DMS53 (cell line): ENCODE measurements around the gene BNIP3.
"Not testable (repeated sequence)": the region's sequence is repeated elsewhere in the genome, so short reads cannot be mapped to it uniquely, and the experiment has no call there.

ENCODE experiments used
- DNase-seq: peaks from one replicate; lab custom pipeline; 2025; lab: John Stamatoyannopoulos, UW

The BNIP3 gene

DNA sequence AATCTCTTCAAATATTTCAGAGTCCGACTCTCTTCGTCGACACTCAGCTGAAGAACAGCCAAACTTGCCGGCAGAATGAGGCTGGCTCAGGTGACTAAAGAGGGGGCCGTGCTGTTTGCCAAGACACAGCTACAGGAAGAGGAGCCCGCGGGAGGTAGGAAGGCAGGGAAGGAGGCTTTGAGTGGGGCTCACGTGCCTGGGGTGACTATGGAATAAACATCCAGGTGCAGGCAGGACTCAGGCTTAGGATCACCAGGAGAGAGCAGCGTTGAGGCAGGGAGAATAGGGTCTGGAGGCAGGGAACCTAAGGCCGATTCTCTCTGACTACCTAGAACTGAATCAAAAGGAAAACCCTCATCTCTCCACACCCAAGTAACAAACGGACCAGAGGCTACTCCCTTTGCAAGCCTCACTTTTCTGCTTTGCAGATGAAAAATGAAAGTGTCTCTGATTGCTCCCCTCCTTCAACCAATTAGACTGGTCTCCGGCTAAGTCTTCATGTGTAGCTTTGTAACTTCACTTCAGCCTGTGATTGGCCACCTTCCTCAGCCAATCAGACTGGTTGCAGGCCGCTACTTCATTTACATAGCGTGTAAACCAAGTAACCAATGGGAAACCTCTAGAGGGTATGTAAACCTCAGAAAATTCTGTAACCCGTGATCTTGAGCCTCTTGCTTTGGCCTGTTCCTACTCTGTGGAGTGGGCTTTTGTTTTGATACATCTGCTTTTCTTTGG, 19.7 kb upstream of the BNIP3 start:
- peak; percentile 86 for DNase-seq

DNA sequence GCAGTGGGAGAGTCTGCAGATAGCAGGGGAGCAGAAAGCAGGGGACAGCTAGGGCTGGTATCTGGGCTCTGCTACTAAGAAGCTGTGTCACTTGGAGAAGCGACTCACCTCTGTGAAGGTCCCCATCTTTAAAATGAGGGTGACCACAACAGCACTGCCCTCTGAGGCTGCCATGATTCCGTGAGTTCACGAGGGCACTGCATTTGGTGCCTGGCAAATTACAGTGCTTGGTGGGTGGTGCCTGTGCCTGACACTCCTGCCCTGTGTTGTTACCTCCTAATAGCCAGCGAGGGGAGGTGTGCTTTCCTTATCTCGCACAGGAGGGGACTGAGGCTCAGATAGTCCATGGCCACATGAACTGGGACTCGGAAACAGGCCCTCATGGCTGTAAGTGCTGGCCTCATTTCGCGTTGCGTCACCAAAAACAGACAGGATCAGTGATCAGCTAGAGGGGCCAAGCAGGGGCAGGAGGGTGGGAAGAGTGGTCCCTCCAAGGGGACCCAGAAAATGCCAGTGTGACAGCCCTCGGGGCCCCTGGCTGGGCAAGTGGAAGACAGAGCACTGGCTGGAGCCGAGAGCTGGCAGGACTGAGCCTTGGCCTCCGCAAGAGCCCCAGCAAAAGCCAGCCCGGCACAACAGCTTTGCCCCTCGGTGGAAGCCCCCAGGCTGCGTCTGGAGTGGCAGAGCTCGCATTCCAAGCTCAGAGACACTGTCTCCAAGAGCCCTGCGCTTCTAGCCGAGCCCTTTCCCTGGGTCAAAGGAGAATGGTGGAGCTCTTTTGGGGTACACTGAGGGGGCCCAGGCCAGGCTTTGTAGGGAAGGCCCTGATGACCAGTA, 17.3 kb upstream of the BNIP3 start:
- DNase-seq, result no peak

DNA sequence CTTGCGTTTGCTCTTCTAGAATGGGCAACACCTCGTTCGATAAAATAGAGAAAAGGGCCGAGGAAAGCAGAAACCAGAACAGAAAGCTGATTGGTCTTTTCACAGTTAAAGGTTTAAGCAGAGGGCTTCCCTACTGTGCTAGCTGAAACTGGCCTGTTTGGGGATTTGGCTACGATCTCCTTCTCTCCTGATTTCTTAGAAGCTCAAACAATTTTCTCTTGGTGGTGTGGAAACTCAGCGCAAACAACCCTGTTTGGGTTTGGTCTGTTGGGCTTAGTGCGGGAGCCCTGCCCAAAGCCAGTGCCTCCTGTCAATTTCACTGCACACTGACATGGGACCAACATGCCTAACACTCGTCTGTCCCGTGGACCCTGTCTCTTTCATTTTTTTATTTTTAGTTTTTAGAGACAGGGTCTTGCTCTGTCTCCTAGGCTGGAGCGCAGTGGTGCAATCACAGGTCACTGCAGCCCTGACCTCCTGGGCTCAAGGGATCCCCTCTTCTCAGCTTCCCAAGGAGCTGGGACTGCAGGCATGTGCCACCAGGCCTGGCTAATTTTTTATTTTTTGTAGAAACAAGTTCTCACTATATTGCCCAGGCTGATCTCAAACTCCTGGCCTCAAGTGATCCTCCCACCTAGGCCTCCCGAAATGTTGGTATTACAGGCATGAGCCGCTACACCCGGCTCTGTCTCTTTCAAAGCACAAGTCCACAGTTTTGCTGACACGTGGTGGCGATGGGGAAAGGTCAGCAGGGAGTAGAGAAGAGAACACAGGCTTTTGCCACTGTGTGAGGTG, 16.5 kb upstream of the BNIP3 start:
- DNase-seq, result no peak

DNA sequence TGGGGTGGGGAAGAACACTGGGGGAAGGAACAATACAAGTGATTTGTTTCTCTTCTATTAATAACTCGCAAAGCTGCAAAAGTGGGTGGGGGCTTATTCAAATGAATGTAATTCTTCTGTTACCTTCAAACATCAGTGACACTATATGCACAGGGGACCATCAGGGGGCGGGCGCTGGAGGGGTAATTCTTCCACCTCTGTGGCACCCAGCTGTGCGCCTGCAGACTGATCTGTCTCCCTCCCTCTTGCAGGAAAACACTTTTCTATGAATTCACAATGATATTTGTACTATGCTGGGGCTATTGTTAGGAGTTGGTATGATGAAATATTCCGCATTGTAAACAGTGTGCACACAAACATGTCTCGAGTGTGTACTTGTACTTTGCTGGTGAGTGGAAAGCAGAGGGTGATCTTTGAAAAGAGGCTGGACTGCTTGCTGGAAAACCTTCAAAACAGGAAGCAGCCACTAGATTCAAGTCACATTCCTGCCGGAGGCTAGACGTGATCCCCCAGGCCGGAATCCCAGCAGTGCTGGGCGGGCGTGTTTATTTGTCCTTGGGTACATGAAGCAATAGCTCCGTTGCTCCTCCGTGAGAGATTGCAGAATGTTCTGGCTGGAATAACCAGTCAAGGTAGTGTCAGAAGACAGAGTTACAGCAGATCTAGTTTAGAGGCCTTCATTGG, 15.8 kb upstream of the BNIP3 start:
- peak; percentile 83 for DNase-seq

DNA sequence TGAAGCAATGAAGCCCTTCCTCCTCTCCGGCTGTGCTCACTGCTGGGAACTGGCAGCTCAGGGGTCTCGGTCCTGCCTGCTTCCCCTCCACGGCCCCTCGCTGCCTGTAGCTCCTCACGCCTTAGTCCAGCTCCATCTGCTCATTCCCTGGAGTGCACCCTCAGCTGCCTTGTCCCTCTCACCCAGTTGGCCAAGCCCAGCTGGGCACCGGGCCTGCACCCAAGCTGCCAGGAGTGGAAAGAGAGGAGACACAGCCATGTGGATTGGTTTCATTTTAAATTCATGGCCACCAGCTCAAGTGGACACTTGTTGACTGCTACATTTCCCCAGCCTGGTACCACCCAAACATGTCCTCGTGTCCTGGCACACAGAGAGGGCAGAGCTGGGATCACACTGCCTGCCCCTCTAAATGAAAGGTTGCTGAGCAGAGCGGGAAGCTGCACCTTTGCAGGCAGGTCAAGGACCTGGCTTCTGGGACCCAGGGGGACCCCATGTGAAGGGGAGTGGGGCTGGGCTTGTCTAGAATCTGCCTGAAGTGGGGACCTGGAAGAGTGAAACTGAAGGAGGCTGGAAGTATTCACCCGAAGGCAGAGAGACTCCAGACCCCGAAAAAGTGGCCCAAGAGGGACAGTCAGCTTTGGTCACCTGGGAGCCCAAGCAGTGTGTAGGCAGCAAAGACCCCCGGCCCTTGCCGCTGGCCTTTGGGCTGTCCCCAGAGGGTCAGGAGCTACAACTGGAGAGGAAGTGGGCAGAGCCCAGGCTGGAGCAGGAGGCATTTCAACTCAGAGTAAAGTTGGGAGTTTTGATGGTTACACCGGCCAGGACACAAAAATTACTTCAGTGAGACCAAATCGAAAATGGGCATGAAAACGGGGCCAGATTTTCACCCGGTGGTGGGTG, 15.0 kb upstream of the BNIP3 start:
- no peak for DNase-seq

DNA sequence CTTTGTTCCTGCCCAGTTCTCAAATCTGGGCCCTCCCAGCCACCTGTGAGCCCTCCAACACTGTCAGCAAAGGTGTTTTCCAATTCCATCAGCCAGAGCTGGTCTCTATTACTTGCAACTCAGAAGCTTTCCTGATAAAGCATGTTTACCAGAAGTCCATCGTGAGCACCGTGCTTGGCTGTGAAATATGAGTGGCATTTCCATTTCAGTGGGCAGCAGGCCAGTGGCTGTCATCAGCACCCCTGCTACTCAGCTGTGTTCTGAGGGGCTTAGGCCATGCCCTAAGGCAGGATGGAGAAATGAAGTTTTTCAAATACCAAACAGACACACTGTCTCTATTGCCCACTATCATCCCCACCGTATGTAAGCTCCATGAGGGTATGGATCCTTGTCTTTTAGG, 12.7 kb upstream of the BNIP3 start:
- no peak for DNase-seq

DNA sequence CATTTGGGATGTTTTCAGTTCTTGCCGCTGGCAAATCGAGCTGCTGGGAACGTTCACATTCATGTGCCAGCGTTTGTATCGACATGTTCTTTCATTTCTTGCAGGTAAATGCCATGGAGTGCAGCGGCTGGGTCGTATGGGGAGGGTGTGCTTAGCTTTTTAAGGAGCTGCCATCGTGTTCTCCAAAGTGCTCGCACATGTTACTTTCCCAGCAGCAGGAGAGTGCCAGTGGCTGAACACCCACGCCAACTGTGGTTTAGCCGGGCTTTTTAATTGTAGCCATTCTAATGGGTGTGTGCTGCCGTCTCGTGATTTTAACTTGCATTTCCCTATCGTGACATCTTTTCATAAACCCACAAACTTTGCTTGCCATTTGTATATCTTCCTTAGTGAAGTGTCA, 11.6 kb upstream of the BNIP3 start:
- DNase-seq, result no peak

DNA sequence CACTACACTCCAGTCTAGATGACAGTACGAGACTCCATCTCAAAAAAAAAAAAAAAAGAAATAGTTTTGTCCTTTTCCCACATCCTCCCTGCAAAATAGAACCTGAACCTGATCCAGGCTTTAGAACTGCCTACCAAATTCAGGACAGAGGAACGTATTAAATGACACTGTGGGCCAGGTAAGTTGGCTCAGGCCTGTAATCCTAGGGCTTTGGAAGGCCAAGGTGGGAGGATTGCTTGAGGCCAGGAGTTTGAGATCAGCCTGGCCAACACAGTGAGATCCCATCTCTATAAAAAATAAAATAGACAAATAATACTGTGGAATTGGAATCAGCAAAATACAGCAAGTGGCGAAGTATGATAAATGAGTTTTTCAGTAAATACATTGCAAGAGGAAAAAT, 10.0 kb upstream of the BNIP3 start:
- no peak for DNase-seq

DNA sequence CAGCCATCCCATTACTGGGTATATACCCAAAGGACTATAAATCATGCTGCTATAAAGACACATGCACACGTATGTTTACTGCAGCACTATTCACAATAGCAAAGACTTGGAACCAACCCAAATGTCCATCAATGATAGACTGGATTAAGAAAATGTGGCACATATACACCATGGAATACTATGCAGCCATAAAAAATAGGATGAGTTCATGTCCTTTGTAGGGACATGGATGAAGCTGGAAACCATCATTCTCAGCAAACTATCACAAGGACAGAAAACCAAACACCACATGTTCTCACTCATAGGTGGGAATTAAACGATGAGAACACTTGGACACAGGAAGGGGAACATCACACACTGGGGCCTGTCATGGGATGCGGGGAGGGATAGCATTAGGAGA, 6.1 kb upstream of the BNIP3 start:
- not testable (repeated sequence) for DNase-seq

DNA sequence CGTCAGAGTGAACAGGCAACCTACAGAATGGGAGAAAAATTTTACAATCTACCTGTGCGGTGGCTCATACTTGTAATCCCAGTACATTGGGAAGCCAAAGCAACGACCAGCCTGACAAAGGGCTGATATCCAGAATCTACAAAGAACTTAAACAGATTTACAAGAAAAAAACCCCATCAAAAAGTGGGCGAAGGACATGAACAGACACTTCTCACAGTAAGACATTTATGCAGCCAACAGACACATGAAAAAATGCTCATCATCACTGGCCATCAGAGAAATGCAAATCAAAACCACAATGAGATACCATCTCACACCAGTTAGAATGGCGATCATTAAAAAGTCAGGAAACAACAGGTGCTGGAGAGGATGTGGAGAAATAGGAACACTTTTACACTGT, 5.6 kb upstream of the BNIP3 start:
- not testable (repeated sequence) for DNase-seq

DNA sequence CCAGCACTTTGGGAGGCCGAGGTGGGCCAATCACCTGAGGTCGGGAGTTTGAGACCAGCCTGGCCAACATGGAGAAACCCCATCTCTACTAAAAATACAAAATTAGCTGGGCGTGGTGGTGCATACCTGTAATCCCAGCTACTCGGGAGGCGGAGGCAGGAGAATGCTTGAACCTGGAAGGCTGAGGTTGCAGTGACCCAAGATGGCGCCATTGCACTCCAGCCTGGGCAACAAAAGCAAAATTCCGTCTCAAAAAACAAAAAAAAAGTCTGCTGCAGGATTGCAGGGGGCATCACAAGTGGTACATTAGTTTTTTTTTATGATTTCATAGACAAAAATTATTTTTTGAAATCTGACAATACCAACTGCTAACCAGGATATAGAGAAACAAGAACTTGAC, 5.1 kb upstream of the BNIP3 start:
- not testable (repeated sequence) for DNase-seq

DNA sequence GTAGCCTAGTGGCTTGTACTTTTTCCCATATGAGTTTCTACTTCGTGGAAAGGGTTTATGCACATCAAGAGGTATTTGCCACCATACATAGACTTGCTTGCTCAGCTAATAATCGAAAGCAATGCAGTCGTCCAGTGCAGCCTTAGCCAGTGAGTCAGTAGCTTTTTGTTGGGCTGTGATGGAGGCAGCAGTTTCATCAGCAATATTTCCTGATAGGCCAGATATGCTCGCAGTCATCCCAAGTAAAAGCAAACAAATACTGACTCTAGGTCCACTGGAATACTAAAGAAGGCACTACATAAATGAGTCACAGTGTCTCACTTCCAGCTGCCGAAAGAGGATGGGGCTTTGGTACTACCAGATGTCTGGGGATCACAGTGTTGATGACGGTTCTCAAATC, 2.1 kb upstream of the BNIP3 start:
- peak; percentile 95 for DNase-seq

DNA sequence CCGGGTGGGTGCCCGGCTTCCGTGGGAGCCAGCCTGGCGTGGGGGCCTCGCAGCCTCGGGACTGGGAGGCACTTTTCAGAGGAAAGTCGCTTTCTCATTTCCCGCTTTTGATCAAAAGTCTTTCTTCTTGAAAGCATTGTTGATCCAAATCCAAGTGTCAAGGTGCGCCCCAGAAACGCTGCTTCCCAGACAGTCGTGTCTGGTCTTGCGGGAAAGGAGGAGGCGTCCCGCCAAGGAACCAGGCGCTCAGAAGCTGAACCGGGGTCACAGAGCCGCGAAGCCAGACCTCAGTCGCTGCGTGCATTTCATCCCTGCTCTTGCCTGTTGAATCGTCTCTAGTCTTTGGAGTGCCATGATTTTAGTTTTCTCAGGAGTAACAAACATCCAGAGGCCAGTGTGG, 1.1 kb upstream of the BNIP3 start:
- peak; percentile 43 for DNase-seq

DNA sequence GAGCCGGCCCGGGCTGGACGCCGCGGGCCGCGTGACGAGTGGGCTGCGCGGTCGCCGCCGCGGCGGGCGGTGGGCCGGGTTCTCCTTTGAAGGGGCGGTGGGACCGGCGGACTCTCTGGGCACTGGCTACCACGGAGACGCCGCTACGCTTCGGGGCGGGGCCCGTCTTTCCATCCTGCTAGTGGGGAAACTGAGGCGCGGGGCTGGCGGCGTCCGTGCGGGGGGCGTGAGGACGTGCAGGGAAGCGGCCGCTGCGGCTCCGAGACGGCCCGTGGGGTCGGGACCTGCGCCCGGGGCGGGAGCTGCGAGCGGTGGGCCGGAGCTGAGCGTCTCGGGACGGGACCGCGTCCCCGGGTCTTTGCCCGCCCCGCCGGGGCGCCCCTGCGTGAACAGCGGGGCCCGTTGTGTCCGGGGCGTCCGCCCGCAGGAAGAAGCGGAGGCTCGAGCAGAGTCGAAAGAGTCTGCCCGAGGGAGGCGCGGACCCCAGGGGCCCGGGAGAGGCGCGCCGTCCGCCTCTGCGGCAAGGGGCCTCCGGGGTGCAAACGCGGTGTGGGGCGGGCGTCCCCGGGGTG, 548 bp upstream of the BNIP3 start:
- DNase-seq, result peak; percentile 54

DNA sequence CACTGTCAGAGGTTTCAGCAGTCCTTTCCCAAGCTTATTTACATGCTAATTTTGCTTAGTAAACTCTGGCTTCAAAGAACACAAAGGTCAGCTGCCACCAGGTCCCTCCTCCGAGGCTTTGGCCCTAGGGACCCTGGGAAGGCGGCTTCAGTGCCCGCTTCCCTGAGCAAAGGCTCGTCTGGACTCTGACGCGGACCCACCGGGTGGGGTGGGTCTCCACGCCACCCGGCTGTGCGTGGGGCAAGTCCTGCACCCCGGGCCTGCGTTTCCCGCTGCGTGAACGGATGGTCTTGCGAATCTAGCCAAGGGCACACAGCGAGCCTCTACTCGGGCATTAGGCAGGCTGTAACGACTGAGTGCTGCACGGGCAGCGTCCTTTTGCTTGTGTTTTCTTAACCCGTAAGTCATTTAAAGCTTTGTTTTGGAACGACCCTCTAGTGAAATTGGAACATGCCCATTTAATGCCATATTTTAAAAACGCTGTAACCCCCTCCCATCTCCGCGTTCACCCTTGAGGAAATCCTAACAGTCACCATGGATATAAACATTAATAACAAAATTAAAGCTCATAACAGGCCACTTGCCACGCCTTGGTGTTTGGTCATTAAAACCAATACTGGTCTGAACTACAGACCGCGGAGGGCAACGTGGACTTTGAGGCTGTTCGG, 828 bp downstream of the BNIP3 start:
- peak; percentile 66 for DNase-seq

DNA sequence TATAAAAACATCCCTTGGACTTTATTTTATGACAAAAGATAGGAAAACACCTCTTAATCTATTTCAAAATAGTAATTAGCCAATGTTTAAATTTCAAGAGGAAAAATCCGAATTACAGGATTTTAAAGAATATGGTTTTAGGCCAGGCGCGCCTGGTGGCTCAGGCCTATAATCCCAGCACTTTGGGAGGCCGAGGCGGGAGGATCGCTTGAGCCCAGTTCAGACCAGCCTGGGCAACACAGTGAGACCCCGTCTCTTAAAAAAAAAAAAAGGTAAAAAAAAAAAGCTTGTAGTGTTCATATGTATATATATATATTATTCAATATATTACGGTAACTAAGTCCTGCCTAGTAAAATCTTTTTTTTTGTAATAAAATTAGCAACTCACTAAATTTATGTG, 1.4 kb downstream of the BNIP3 start:
- DNase-seq, result no peak

DNA sequence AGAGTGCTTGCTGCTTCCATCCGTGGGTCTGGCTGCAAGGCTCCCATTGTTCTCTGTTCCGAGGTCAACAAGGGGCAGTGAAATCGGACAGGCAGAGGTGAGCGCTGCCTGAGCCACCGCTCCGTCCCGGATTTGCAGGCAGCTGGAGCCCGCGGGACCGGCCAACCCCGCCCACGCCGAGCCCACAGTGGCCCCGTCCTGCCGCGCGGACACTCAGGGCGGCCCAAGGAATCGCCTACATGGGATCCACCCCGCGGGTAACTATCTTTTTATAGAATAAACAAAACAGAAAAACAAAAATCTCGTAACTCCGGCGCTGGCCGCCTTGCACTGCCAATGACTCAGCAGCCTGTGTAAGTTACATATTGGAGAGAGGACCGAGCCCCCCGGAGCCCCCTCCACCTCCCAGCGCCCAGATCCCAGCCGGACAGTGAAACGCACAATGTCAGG, 1.9 kb downstream of the BNIP3 start:
- DNase-seq, result peak; percentile 61

DNA sequence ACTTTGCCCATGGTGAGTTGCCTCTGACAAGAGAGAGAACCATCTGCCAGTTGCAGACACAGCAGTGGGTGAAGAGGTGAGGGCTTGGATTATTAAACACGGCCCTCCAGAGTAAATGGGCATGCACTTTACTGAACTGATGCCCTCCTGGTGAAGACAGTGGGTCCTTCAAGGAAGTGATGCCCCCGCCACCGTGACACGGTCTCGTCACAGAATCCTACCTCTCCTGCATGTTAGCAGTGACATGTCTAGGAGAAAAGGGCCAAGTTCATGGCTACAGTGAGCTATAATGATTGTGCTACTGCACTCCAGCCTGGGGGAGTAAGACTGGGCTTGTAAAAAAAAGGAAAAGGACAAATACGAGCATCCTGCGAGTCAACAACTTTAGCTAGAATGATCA, 2.4 kb downstream of the BNIP3 start:
- no peak for DNase-seq

DNA sequence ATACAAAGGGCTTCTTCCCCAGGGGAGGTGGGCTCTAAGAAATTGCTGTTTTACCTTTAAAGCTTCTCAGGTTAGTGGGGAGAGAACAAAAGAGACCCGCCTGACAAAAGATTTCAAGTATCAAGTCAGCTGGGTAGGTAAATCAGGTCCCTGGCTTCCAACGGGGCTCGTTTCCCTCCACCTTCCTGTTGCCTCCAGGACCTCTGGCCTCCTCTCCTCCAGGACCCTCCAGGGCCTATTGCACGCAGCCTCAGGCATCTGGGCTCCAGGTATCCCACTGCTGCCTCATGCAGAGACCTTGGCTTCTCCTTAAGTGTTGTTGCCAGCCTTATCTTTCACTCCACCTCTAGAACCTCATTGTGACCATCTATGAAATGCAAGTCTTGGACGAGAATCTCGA, 2.9 kb downstream of the BNIP3 start:
- DNase-seq, result no peak

DNA sequence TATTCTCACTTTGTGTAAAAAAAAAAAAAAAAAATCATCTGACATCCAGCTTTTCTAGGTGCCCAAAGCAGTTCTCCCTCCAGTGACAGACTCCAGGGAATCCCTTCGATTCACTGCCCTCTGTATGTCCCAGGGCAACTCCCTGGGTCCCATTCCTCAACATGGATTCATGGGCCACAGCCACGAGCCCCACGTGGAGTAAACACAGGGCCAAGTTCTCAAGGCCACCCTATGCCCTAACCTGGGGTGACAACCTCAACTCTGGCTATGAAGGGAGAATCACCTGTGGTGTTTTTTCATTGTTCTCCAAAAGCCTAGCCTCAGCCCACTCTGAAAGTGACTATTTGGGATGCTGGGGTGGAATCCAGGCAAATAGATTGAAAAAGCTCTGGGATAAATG, 3.4 kb downstream of the BNIP3 start:
- DNase-seq, result no peak
